Stimulated activated effector memory CD8-positive, alpha-beta T cell treated with anti-CD3 and anti-CD28 coated beads, Interleukin-12 subunit alpha, Interleukin-12 subunit beta, amount 100 ng/mL, for 72 hours (primary cell): ENCODE measurements around the gene SIX4.

ENCODE experiments used
- ATAC-seq: fragments of 150-1000 bp; cut with Tn5 transposase; 2 replicates; pipeline ENCODE4 v1.10.0; 2021
- DNase-seq, 2 donors: peaks; one replicate each; pipeline ENCODE4 v3.0.0; 2021 to 2022; ENCODE audit warnings: low spot score in 2 of 2
- H3K27ac Mint-ChIP-seq: one replicate; pipeline ENCODE4 v1.8.0; 2022; ENCODE audit warnings: mild to moderate bottlenecking, mixed read lengths
- H3K36me3 Mint-ChIP-seq: one replicate; pipeline ENCODE4 v1.8.0; 2022; ENCODE audit warnings: mild to moderate bottlenecking, mixed read lengths
- H3K4me1 Mint-ChIP-seq: one replicate; pipeline ENCODE4 v1.8.0; 2022; ENCODE audit warnings: mixed read lengths
- H3K4me3 Mint-ChIP-seq: one replicate; pipeline ENCODE4 v1.8.0; 2022; ENCODE audit warnings: mild to moderate bottlenecking, mixed read lengths
- H3K9me3 Mint-ChIP-seq: one replicate; pipeline ENCODE4 v1.8.0; 2022; ENCODE audit warnings: mixed read lengths

Gene SIX4

GRCh38 chr14:60695327-60695726 lies 28.8 kb downstream of the SIX4 start:
- ATAC-seq (no peak), DNase-seq (no peak)
- no peak overlapping the region for H3K27ac Mint-ChIP-seq
- peaks cover 3% of the 10 kb centered on the region for H3K9me3 Mint-ChIP-seq
- no peaks in the 10 kb centered on the region for H3K36me3 Mint-ChIP-seq
- H3K4me1 Mint-ChIP-seq, result no peaks in the 10 kb centered on the region
- H3K4me3 Mint-ChIP-seq, result no peak overlapping the region

DNA sequence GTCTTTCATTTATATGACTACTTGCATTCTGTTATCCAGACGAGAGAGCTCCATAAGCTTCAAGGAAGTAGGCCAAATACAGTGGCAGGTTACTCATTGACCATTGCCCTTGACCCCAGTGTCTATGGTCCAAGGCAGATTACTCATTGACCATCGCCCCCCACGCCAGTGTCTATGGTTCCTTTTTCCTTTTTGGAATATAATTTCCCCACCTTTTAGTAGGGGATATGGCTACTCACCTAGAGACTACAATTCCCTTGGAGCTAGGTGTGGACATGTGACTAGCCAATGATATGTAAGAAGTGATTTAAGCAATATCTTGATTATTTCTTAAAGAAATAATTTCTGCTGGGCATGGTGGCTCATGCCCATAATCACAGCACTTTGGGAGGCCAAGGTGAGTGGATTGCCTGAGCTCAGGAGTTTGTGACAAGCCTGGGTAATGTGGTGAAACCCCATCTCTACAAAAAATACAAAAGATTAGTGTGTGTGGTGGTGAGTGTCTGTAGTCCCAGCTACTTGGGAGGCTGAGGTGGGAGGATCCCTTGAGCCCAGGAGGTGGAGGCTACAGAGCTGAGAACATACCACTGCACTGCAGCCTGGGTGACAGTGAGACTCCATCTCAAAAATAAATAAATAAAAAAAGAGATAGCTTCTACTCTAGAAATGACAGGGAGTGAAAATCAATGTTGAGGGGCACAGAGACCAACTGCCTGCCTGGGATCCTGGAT lies 32.6 kb downstream of the SIX4 start:
- no peaks in the 10 kb centered on the region for H3K4me1 Mint-ChIP-seq
- ATAC-seq, result no peak
- no peaks in the 10 kb centered on the region for H3K36me3 Mint-ChIP-seq
- no peak overlapping the region for H3K4me3 Mint-ChIP-seq
- DNase-seq, result no peak
- no peak overlapping the region for H3K27ac Mint-ChIP-seq
- no peaks in the 10 kb centered on the region for H3K9me3 Mint-ChIP-seq

- Mint-ChIP-seq H3K9me3 (no peaks in the 10 kb centered on the region), H3K36me3 (no peaks in the 10 kb centered on the region), H3K27ac (no peak overlapping the region), H3K4me3 (no peak overlapping the region), H3K4me1 (no peaks in the 10 kb centered on the region)
- DNase-seq (no peak), ATAC-seq (no peak)
These were observed 37.3 kb downstream of the SIX4 start for GRCh38 chr14:60686865-60687264.

GRCh38 chr14:60684203-60684602 lies 39.9 kb downstream of the SIX4 start:
- Mint-ChIP-seq H3K4me3 (no peak overlapping the region), H3K27ac (no peak overlapping the region), H3K9me3 (peaks cover 2% of the 10 kb centered on the region), H3K4me1 (no peaks in the 10 kb centered on the region), H3K36me3 (no peaks in the 10 kb centered on the region)
- DNase-seq (no peak), ATAC-seq (no peak)

- Mint-ChIP-seq H3K36me3 (no peaks in the 10 kb centered on the region), H3K4me3 (no peak overlapping the region), H3K9me3 (peaks cover 2% of the 10 kb centered on the region), H3K27ac (no peak overlapping the region), H3K4me1 (no peaks in the 10 kb centered on the region)
- no peak for ATAC-seq
- no peak for DNase-seq
These were observed 42.9 kb downstream of the SIX4 start for GRCh38 chr14:60681271-60681670.

DNA sequence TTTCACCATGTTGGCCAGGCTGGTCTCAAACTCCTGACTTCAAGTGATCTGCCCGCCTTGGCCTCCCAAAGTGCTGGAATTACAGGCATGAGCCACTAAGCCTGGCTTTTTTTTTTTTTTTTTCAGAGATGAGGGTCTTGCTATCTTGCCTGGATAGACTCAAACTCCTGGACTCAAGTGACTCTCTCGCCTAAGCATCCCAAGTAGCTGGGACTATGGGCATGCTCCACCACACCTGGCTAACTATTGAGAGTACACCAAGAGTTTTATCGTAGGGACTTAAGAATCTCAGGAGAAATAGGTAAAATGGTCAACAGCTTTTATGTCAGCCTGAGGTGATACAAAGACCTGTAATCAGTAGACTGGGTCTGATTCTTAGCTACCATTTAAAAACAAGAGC lies 43.6 kb downstream of the SIX4 start:
- Mint-ChIP-seq H3K9me3 (peaks cover 2% of the 10 kb centered on the region), H3K4me3 (no peak overlapping the region), H3K27ac (no peak overlapping the region), H3K36me3 (no peaks in the 10 kb centered on the region), H3K4me1 (no peaks in the 10 kb centered on the region)
- no peak for ATAC-seq
- no peak for DNase-seq

DNA sequence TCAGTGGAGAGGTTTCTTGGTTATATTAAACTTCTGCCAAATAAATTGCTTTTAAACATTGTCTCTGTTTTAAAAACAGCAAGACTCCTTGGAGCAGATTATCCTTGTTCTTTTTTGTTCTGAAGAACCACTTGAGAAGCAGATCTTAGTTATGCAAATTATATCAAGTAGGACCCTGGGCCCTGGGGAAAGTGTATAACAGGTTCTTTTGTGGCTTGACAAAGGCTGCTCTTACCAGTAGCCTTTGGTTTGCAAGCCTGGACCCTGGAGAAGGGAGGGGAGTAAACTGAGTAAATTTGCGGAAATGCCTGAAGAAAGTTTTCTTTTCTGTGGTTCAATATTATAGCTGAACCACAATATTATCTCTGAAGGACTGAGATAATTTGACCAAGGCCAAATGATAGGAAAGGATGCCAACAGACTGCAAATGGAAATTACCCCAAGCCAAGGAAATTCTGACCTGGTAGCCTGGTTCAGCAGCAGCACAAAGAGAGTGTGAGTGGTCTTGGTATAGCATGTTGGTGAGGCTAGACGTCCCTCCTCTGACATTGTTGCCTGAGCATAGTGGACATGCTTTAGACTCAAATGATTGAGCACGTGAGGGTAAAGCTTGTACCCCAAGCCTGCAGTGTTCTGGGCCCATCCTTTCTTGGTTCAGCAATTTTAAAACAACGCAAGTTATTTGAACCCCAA lies 44.4 kb downstream of the SIX4 start:
- Mint-ChIP-seq H3K4me1 (no peaks in the 10 kb centered on the region), H3K27ac (no peak overlapping the region)
- ATAC-seq, result no peak

GRCh38 chr14:60677701-60678100 lies 46.5 kb downstream of the SIX4 start:
- H3K27ac Mint-ChIP-seq, result no peak overlapping the region
- no peaks in the 10 kb centered on the region for H3K4me1 Mint-ChIP-seq
- ATAC-seq, result no peak
- H3K9me3 Mint-ChIP-seq, result peaks cover 2% of the 10 kb centered on the region
- H3K4me3 Mint-ChIP-seq, result no peak overlapping the region
- DNase-seq, result no peak
- H3K36me3 Mint-ChIP-seq, result no peaks in the 10 kb centered on the region

More for the DNA sequence above, 44.4 kb downstream of the SIX4 start:
- Mint-ChIP-seq H3K4me3 (no peak overlapping the region), H3K36me3 (no peaks in the 10 kb centered on the region), H3K9me3 (peaks cover 2% of the 10 kb centered on the region)
- no peak for DNase-seq

DNA sequence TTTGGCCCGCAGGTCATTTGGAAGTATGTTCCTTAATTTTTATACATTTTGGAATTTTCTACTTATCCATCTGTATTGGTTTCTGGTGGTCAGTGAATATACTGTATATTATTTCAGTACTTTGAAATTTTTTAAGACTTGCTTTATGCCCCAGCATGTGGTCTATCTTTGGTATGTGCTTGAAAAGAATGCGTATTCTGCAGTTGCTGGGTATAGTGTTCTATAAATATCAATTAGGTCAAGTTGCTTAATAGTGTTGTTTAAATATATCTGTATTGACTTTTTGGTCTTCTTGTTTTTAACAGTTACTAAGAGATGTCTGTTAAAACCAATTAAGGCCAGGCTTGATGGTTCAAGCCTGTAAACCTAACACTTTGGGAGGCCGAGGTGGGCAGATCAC lies 53.2 kb downstream of the SIX4 start:
- no peak overlapping the region for H3K4me3 Mint-ChIP-seq
- H3K9me3 Mint-ChIP-seq, result no peaks in the 10 kb centered on the region
- no peak overlapping the region for H3K27ac Mint-ChIP-seq
- no peaks in the 10 kb centered on the region for H3K4me1 Mint-ChIP-seq
- H3K36me3 Mint-ChIP-seq, result no peaks in the 10 kb centered on the region
- ATAC-seq, result no peak
- DNase-seq, result no peak

- Mint-ChIP-seq H3K4me3 (no peak overlapping the region), H3K27ac (no peak overlapping the region), H3K9me3 (no peaks in the 10 kb centered on the region), H3K4me1 (no peaks in the 10 kb centered on the region), H3K36me3 (no peaks in the 10 kb centered on the region)
- DNase-seq (no peak), ATAC-seq (no peak)
These were observed 55.6 kb downstream of the SIX4 start for GRCh38 chr14:60668431-60669112.

GRCh38 chr14:60665177-60665550 lies 59.0 kb downstream of the SIX4 start:
- Mint-ChIP-seq H3K4me3 (no peak overlapping the region), H3K9me3 (no peaks in the 10 kb centered on the region), H3K27ac (no peak overlapping the region), H3K36me3 (no peaks in the 10 kb centered on the region), H3K4me1 (no peaks in the 10 kb centered on the region)
- DNase-seq (no peak), ATAC-seq (no peak)

DNA sequence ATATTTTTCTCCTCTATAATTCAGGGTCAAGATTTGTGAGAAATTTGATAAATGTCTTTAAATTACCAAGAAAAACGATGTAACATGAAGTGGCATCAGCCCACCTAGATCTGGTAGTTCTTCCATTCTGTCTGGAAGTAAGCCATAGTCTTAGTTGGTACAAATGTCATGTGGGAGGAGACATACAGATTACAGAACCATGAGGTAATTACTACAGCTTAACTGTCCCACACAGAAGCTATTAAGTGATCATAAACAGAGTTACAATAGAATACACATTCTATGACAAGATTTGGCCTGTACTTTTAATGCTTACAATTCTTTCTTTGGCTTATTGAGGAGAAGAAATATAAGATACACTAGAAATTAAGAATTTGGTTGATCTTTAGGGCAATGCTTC lies 61.2 kb downstream of the SIX4 start:
- no peak for ATAC-seq
- no peak for DNase-seq
- Mint-ChIP-seq H3K4me3 (no peak overlapping the region), H3K36me3 (no peaks in the 10 kb centered on the region), H3K4me1 (peaks cover 4% of the 10 kb centered on the region), H3K27ac (no peak overlapping the region), H3K9me3 (no peaks in the 10 kb centered on the region)

GRCh38 chr14:60661721-60662120 lies 62.4 kb downstream of the SIX4 start:
- Mint-ChIP-seq H3K9me3 (no peaks in the 10 kb centered on the region), H3K4me1 (peaks cover 12% of the 10 kb centered on the region), H3K4me3 (no peak overlapping the region), H3K27ac (no peak overlapping the region), H3K36me3 (no peaks in the 10 kb centered on the region)
- ATAC-seq (no peak), DNase-seq (no peak)
